ENCODE results near the gene TNKS2.

TNKS2 gene

GRCh38 chr10:91768123-91768522 is 30.1 kb upstream of the TNKS2 start:
- Histone ChIP-seq H4K8ac (ENCODE audit: low read length) (no peak overlapping the region), H2BK5ac (ENCODE audit: low read depth, low read length, poor library complexity, severe bottlenecking) (no peak overlapping the region), H3K4me3 (ENCODE audit: insufficient read depth in 1 of 2, low read depth in 1 of 2, low read length in 2 of 2) (no peak overlapping the region), H2AFZ (ENCODE audit: low read depth, low read length) (no peak overlapping the region), H3K27me3 (ENCODE audit: control insufficient read depth in 1 of 2, insufficient read depth in 1 of 2, low read length in 2 of 2) (no peaks in the 10 kb centered on the region), H3K4me1 (ENCODE audit: control insufficient read depth, insufficient read depth, low read depth, low read length) (no peaks in the 10 kb centered on the region), H2BK15ac (ENCODE audit: low read depth, poor library complexity, severe bottlenecking) (no peak overlapping the region), H3K4ac (ENCODE audit: low read depth in 1 of 2, low read length in 2 of 2) (no peak overlapping the region), H3K23ac (ENCODE audit: low read length in 2 of 2) (no peak overlapping the region), H3K18ac (ENCODE audit: low read depth in 1 of 2, low read length in 2 of 2) (no peak overlapping the region), H3K27ac (ENCODE audit: low read length, poor library complexity, severe bottlenecking) (no peak overlapping the region), H2BK12ac (ENCODE audit: low read length in 2 of 2) (no peak overlapping the region), H3K14ac (ENCODE audit: low read length in 2 of 2) (no peak overlapping the region), H3K79me1 (replicated peaks; ENCODE audit: low read length, poor library complexity, severe bottlenecking) (no peaks in the 10 kb centered on the region), H2BK120ac (ENCODE audit: low read depth, low read length) (no peak overlapping the region), H3K9ac (ENCODE audit: low read length) (no peak overlapping the region), H4K91ac (ENCODE audit: low read length) (no peak overlapping the region), H3K9me3 (ENCODE audit: control insufficient read depth, low read length) (no peaks in the 10 kb centered on the region), H2AK5ac (ENCODE audit: low read length, severe bottlenecking) (no peak overlapping the region), H3K4me2 (ENCODE audit: low read length, poor library complexity, severe bottlenecking) (no peak overlapping the region), H3K36me3 (ENCODE audit: control insufficient read depth in 1 of 2, insufficient read depth in 2 of 2, low read depth in 1 of 2, low read length in 2 of 2) (no peaks in the 10 kb centered on the region)
- whole genome bisulfite sequencing, result 100% methylated on average over 1 of the region's 3 CpGs
- DNase-seq, result no peak

- H2AK5ac ChIP-seq (ENCODE audit: low read length, severe bottlenecking), result no peak overlapping the region
- no peak overlapping the region for H3K4me2 ChIP-seq (ENCODE audit: low read length, poor library complexity, severe bottlenecking)
- H4K8ac ChIP-seq (ENCODE audit: low read length), result no peak overlapping the region
- no peaks in the 10 kb centered on the region for H3K36me3 ChIP-seq (ENCODE audit: control insufficient read depth in 1 of 2, insufficient read depth in 2 of 2, low read depth in 1 of 2, low read length in 2 of 2)
- no peaks in the 10 kb centered on the region for H3K79me1 ChIP-seq (replicated peaks; ENCODE audit: low read length, poor library complexity, severe bottlenecking)
- no peak overlapping the region for H3K23ac ChIP-seq (ENCODE audit: low read length in 2 of 2)
- no peak overlapping the region for H3K27ac ChIP-seq (ENCODE audit: low read length, poor library complexity, severe bottlenecking)
- H3K18ac ChIP-seq (ENCODE audit: low read depth in 1 of 2, low read length in 2 of 2), result no peak overlapping the region
- no peak overlapping the region for H3K4ac ChIP-seq (ENCODE audit: low read depth in 1 of 2, low read length in 2 of 2)
- H4K91ac ChIP-seq (ENCODE audit: low read length), result no peak overlapping the region
- H2BK120ac ChIP-seq (ENCODE audit: low read depth, low read length), result no peak overlapping the region
- H2BK12ac ChIP-seq (ENCODE audit: low read length in 2 of 2), result no peak overlapping the region
- H3K9me3 ChIP-seq (ENCODE audit: control insufficient read depth, low read length), result no peaks in the 10 kb centered on the region
- 88% methylated on average over 1 of the region's 1 CpG for WGBS
- no peak overlapping the region for H2BK5ac ChIP-seq (ENCODE audit: low read depth, low read length, poor library complexity, severe bottlenecking)
- H2BK15ac ChIP-seq (ENCODE audit: low read depth, poor library complexity, severe bottlenecking), result no peak overlapping the region
- no peak overlapping the region for H3K14ac ChIP-seq (ENCODE audit: low read length in 2 of 2)
- no peak overlapping the region for H2AFZ ChIP-seq (ENCODE audit: low read depth, low read length)
- H3K4me3 ChIP-seq (ENCODE audit: insufficient read depth in 1 of 2, low read depth in 1 of 2, low read length in 2 of 2), result no peak overlapping the region
- H3K4me1 ChIP-seq (ENCODE audit: control insufficient read depth, insufficient read depth, low read depth, low read length), result no peaks in the 10 kb centered on the region
- no peak for DNase-seq
- H3K27me3 ChIP-seq (ENCODE audit: control insufficient read depth in 1 of 2, insufficient read depth in 1 of 2, low read length in 2 of 2), result no peaks in the 10 kb centered on the region
- no peak overlapping the region for H3K9ac ChIP-seq (ENCODE audit: low read length)
Observed at GRCh38 chr10:91771907-91772306, 26.3 kb upstream of the TNKS2 start.

- no peaks in the 10 kb centered on the region for H3K36me3 ChIP-seq (ENCODE audit: control insufficient read depth in 1 of 2, insufficient read depth in 2 of 2, low read depth in 1 of 2, low read length in 2 of 2)
- H3K27me3 ChIP-seq (ENCODE audit: control insufficient read depth in 1 of 2, insufficient read depth in 1 of 2, low read length in 2 of 2), result no peaks in the 10 kb centered on the region
- no peak overlapping the region for H2AK5ac ChIP-seq (ENCODE audit: low read length, severe bottlenecking)
- no peak for DNase-seq
- H2BK5ac ChIP-seq (ENCODE audit: low read depth, low read length, poor library complexity, severe bottlenecking), result no peak overlapping the region
- H4K8ac ChIP-seq (ENCODE audit: low read length), result no peak overlapping the region
- H3K4me1 ChIP-seq (ENCODE audit: control insufficient read depth, insufficient read depth, low read depth, low read length), result no peaks in the 10 kb centered on the region
- H3K18ac ChIP-seq (ENCODE audit: low read depth in 1 of 2, low read length in 2 of 2), result no peak overlapping the region
- H3K27ac ChIP-seq (ENCODE audit: low read length, poor library complexity, severe bottlenecking), result no peak overlapping the region
- no peak overlapping the region for H3K23ac ChIP-seq (ENCODE audit: low read length in 2 of 2)
- no peak overlapping the region for H2BK120ac ChIP-seq (ENCODE audit: low read depth, low read length)
- no peaks in the 10 kb centered on the region for H3K9me3 ChIP-seq (ENCODE audit: control insufficient read depth, low read length)
- no peaks in the 10 kb centered on the region for H3K79me1 ChIP-seq (replicated peaks; ENCODE audit: low read length, poor library complexity, severe bottlenecking)
- no peak overlapping the region for H3K4me2 ChIP-seq (ENCODE audit: low read length, poor library complexity, severe bottlenecking)
- no peak overlapping the region for H3K4me3 ChIP-seq (ENCODE audit: insufficient read depth in 1 of 2, low read depth in 1 of 2, low read length in 2 of 2)
- H4K91ac ChIP-seq (ENCODE audit: low read length), result no peak overlapping the region
- no peak overlapping the region for H3K9ac ChIP-seq (ENCODE audit: low read length)
- no peak overlapping the region for H3K4ac ChIP-seq (ENCODE audit: low read depth in 1 of 2, low read length in 2 of 2)
- no peak overlapping the region for H2BK12ac ChIP-seq (ENCODE audit: low read length in 2 of 2)
- no peak overlapping the region for H2AFZ ChIP-seq (ENCODE audit: low read depth, low read length)
- H3K14ac ChIP-seq (ENCODE audit: low read length in 2 of 2), result no peak overlapping the region
- WGBS, result 95% methylated on average over 2 of the region's 2 CpGs
- no peak overlapping the region for H2BK15ac ChIP-seq (ENCODE audit: low read depth, poor library complexity, severe bottlenecking)
Observed at GRCh38 chr10:91772461-91772860, 25.8 kb upstream of the TNKS2 start.

GRCh38 chr10:91772869-91773268 is 25.4 kb upstream of the TNKS2 start:
- no peak overlapping the region for H3K9ac ChIP-seq (ENCODE audit: low read length)
- H2BK15ac ChIP-seq (ENCODE audit: low read depth, poor library complexity, severe bottlenecking), result no peak overlapping the region
- H2BK120ac ChIP-seq (ENCODE audit: low read depth, low read length), result no peak overlapping the region
- H3K27me3 ChIP-seq (ENCODE audit: control insufficient read depth in 1 of 2, insufficient read depth in 1 of 2, low read length in 2 of 2), result no peaks in the 10 kb centered on the region
- H3K23ac ChIP-seq (ENCODE audit: low read length in 2 of 2), result no peak overlapping the region
- no peak overlapping the region for H2BK12ac ChIP-seq (ENCODE audit: low read length in 2 of 2)
- H3K27ac ChIP-seq (ENCODE audit: low read length, poor library complexity, severe bottlenecking), result no peak overlapping the region
- no peaks in the 10 kb centered on the region for H3K36me3 ChIP-seq (ENCODE audit: control insufficient read depth in 1 of 2, insufficient read depth in 2 of 2, low read depth in 1 of 2, low read length in 2 of 2)
- WGBS, result 67% methylated on average over 1 of the region's 1 CpG
- no peak overlapping the region for H3K14ac ChIP-seq (ENCODE audit: low read length in 2 of 2)
- no peak for DNase-seq
- H3K4ac ChIP-seq (ENCODE audit: low read depth in 1 of 2, low read length in 2 of 2), result no peak overlapping the region
- no peaks in the 10 kb centered on the region for H3K79me1 ChIP-seq (replicated peaks; ENCODE audit: low read length, poor library complexity, severe bottlenecking)
- no peaks in the 10 kb centered on the region for H3K4me1 ChIP-seq (ENCODE audit: control insufficient read depth, insufficient read depth, low read depth, low read length)
- H2AFZ ChIP-seq (ENCODE audit: low read depth, low read length), result no peak overlapping the region
- no peak overlapping the region for H4K8ac ChIP-seq (ENCODE audit: low read length)
- H3K4me3 ChIP-seq (ENCODE audit: insufficient read depth in 1 of 2, low read depth in 1 of 2, low read length in 2 of 2), result no peak overlapping the region
- H2AK5ac ChIP-seq (ENCODE audit: low read length, severe bottlenecking), result no peak overlapping the region
- no peak overlapping the region for H4K91ac ChIP-seq (ENCODE audit: low read length)
- no peak overlapping the region for H3K4me2 ChIP-seq (ENCODE audit: low read length, poor library complexity, severe bottlenecking)
- H3K9me3 ChIP-seq (ENCODE audit: control insufficient read depth, low read length), result no peaks in the 10 kb centered on the region
- no peak overlapping the region for H2BK5ac ChIP-seq (ENCODE audit: low read depth, low read length, poor library complexity, severe bottlenecking)
- H3K18ac ChIP-seq (ENCODE audit: low read depth in 1 of 2, low read length in 2 of 2), result no peak overlapping the region

All from mesenchymal stem cell (in vitro differentiated cells and primary cell).